ENCODE data around the gene ADSS1.

DNA sequence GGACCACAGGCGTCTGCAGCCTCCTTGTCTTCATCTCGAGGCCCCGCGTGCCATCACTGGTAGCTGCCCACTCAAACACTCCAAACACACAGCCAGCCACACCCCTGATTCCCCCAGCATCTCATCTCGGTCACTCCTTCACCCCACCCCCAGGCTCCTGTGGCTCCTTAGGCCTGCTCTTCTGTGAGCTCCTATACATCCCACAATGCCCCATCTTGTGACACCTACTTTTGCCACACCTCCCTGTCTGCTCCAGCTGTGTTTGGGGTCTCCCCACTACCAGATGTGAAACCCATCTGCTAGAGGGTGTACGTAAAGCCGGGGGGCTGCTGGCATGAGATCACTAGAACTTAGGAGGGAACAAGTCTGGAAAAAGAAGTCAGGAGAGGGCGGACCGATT is 67.4 kb downstream of the ADSS1 start:
- TF ChIP-seq, protein P1, sequence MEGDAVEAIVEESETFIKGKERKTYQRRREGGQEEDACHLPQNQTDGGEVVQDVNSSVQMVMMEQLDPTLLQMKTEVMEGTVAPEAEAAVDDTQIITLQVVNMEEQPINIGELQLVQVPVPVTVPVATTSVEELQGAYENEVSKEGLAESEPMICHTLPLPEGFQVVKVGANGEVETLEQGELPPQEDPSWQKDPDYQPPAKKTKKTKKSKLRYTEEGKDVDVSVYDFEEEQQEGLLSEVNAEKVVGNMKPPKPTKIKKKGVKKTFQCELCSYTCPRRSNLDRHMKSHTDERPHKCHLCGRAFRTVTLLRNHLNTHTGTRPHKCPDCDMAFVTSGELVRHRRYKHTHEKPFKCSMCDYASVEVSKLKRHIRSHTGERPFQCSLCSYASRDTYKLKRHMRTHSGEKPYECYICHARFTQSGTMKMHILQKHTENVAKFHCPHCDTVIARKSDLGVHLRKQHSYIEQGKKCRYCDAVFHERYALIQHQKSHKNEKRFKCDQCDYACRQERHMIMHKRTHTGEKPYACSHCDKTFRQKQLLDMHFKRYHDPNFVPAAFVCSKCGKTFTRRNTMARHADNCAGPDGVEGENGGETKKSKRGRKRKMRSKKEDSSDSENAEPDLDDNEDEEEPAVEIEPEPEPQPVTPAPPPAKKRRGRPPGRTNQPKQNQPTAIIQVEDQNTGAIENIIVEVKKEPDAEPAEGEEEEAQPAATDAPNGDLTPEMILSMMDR (IDR thresholded peaks at IDR 0.05) = no peak
- TF ChIP-seq POLR2A (IDR thresholded peaks at IDR 0.05) (no peak), EP300 (IDR thresholded peaks at IDR 0.05) (no peak)
